B cell (primary cell): ENCODE data around the gene GRID2. TPM values are rescaled to one million over a fixed set of nuclear protein-coding genes. Genes with fewer than 3 reads are reported as not detected.
"Not testable (repeated sequence)": the region's sequence is repeated elsewhere in the genome, so short reads cannot be mapped to it uniquely, and the experiment has no call there.

ENCODE experiments used
- ATAC-seq: fragments of 200-7000 bp; cut with Tn5 transposase; one replicate; pipeline ENCODE4 v1.10.0; 2021; ENCODE audit warnings: low read depth, mild to moderate bottlenecking, moderate number of reproducible peaks, moderate library complexity
- CTCF ChIA-PET: fragments of 350-600 bp; sonication (Branson Sonifier 250); formaldehyde crosslinking; loops from one replicate; lab custom pipeline; 2021; ENCODE audit warnings: antibody characterized with exemption, inconsistent platforms; lab: Charles Lee
- POLR2A ChIA-PET: fragments of 350-600 bp; sonication (Branson Sonifier 250); formaldehyde crosslinking; loops from one replicate; lab custom pipeline; 2021; ENCODE audit warnings: antibody characterized with exemption; lab: Charles Lee
- DNase-seq: peaks from one replicate; pipeline ENCODE4 v3.0.0; 2013
- H2AFZ ChIP-seq: 2 replicates; pipeline ENCODE4 v1.6.1; 2012; ENCODE audit warnings: mild to moderate bottlenecking, low read depth, low read length; ENCODE audit not compliant: insufficient read depth, poor library complexity, severe bottlenecking
- H3K27ac ChIP-seq, 2 donors: 1 replicate in 1 of 2; 2 replicates in 1 of 2; pipeline ENCODE4 v1.5.1; 2012 to 2013; ENCODE audit warnings: low read length in 2 of 2, mild to moderate bottlenecking in 2 of 2, moderate library complexity in 1 of 2
- H3K27me3 ChIP-seq, 4 experiments: fragments of 200-600 bp in 1 of 4; sonication (generic) in 1 of 4; replicated peaks in 1 of 4; 1 replicate in 2 of 4; 2 replicates in 2 of 4; pipeline versions ENCODE4 v1.6.1 to v1.7.0; 2013 to 2016; ENCODE audit warnings: low read length in 3 of 4, mild to moderate bottlenecking in 2 of 4, mixed read lengths in 1 of 4, moderate library complexity in 1 of 4; ENCODE audit not compliant: insufficient read depth in 4 of 4, control insufficient read depth in 3 of 4; ENCODE audit errors: control extremely low read depth in 1 of 4
- H3K36me3 ChIP-seq, 2 experiments: replicated peaks in 1 of 2; 1 replicate in 1 of 2; 2 replicates in 1 of 2; pipeline versions ENCODE4 v1.6.1 to v1.7.1; 2013; ENCODE audit warnings: low read length in 1 of 2; ENCODE audit not compliant: insufficient read depth in 2 of 2, control insufficient read depth in 1 of 2; ENCODE audit errors: control extremely low read depth in 1 of 2, extremely low read depth in 1 of 2
- H3K4me1 ChIP-seq, 2 donors: fragments of 200-600 bp in 1 of 2; sonication (generic) in 1 of 2; 1 replicate in 1 of 2; 2 replicates in 1 of 2; pipeline versions ENCODE4 v1.5.1 to v1.6.1; 2013 to 2017; ENCODE audit warnings: low read length in 2 of 2; ENCODE audit not compliant: control insufficient read depth in 2 of 2, insufficient read depth in 2 of 2
- H3K4me2 ChIP-seq: replicated peaks from 2 replicates; pipeline ENCODE3; 2012; ENCODE audit warnings: mild to moderate bottlenecking, low read depth, low read length; ENCODE audit not compliant: poor library complexity, severe bottlenecking
- H3K4me3 ChIP-seq, 5 experiments: fragments of 200-600 bp in 1 of 5; sonication (generic) in 1 of 5; 1 replicate in 3 of 5; 2 replicates in 2 of 5; pipeline versions ENCODE4 v1.5.1 to v1.7.0; 2011 to 2016; ENCODE audit warnings: low read length in 4 of 5, mild to moderate bottlenecking in 4 of 5, low read depth in 2 of 5, control low read depth in 1 of 5, moderate library complexity in 1 of 5; ENCODE audit not compliant: insufficient read depth in 1 of 5; ENCODE audit errors: control extremely low read depth in 1 of 5, extremely low read depth in 1 of 5
- H3K79me2 ChIP-seq: fragments of 200-600 bp; sonication (generic); one replicate; pipeline ENCODE4 v1.6.0; 2016; ENCODE audit warnings: low read length; ENCODE audit not compliant: control insufficient read depth, insufficient read depth
- H3K9ac ChIP-seq: fragments of 200-600 bp; sonication (generic); 2 replicates; pipeline ENCODE4 v1.6.1; 2017; ENCODE audit warnings: mild to moderate bottlenecking, low read length, moderate library complexity
- H3K9me3 ChIP-seq, 3 donors: one replicate each; pipeline versions ENCODE4 v1.6.1 to v1.7.1; 2013; ENCODE audit warnings: low read length in 2 of 3; ENCODE audit not compliant: control insufficient read depth in 2 of 3, insufficient read depth in 1 of 3; ENCODE audit errors: control extremely low read depth in 1 of 3
- H4K20me1 ChIP-seq: 2 replicates; pipeline ENCODE4 v1.6.0; 2012; ENCODE audit warnings: mild to moderate bottlenecking, low read length; ENCODE audit not compliant: insufficient read depth, control insufficient read depth, poor library complexity, severe bottlenecking
- H3K27ac Mint-ChIP-seq: one replicate; pipeline ENCODE4 v1.8.0; 2021; ENCODE audit warnings: mixed read lengths
- H3K27me3 Mint-ChIP-seq: one replicate; pipeline ENCODE4 v1.8.0; 2021; ENCODE audit warnings: mixed read lengths
- H3K4me1 Mint-ChIP-seq: one replicate; pipeline ENCODE4 v1.8.0; 2021; ENCODE audit warnings: mixed read lengths
- H3K4me3 Mint-ChIP-seq: one replicate; pipeline ENCODE4 v1.8.0; 2021; ENCODE audit warnings: mixed read lengths
- H3K9me3 Mint-ChIP-seq: one replicate; pipeline ENCODE4 v1.8.0; 2022; ENCODE audit warnings: mixed read lengths; ENCODE audit not compliant: insufficient read depth
- CTCF ChIP-seq: fragments of 200-600 bp; IDR thresholded peaks from one replicate; pipeline ENCODE4 v1.8.0; 2022; ENCODE audit warnings: antibody characterized with exemption, mild to moderate bottlenecking
- EZH2 ChIP-seq: IDR thresholded peaks from 2 replicates; pipeline ENCODE4 v1.6.1; 2012; ENCODE audit warnings: borderline replicate concordance, low read depth, mild to moderate bottlenecking, moderate library complexity, low read length; ENCODE audit not compliant: insufficient read depth, poor library complexity, severe bottlenecking
- WGBS: methylation state at CpG from one replicate; pipeline ENCODE4 v1.1.5; 2013; ENCODE audit warnings: missing lambda C conversion rate; ENCODE audit not compliant: insufficient coverage; 5-methylcytosine and 5-hydroxymethylcytosine counted together
- intact Hi-C: fragments of 100-400 bp; cut with micrococcal nuclease; formaldehyde crosslinking; loops from one replicate; pipeline ENCODE4 v1.10.0; 2022
- polyA plus RNA-seq: library from polyadenylated mRNA; depleted of rRNA; stranded (reverse); fragments of >200 nt; gene quantifications from 2 replicates; pipeline ENCODE4 v1.2.3, GENCODE V29; 2012
- total RNA-seq, 2 donors: library from RNA; stranded (reverse); fragments of 120-200 nt in 1 of 2; gene quantifications; 1 replicate in 1 of 2; 2 replicates in 1 of 2; pipeline versions ENCODE4 v1.2.3 to v1.2.4, GENCODE V29; 2013 to 2022

GRID2 gene
- total and polyA plus RNA-seq, 2 donors (not counting 1 experiment from before 2014, with no cell fraction given): not detected

- H3K4me2 ChIP-seq: no peak overlapping the region
- no peak for ATAC-seq
- no peaks in the 10 kb centered on the region for H3K79me2 ChIP-seq
- no peak overlapping the region for H3K4me3 Mint-ChIP-seq
- no peaks in the 10 kb centered on the region for H3K27me3 Mint-ChIP-seq
- H3K4me3 ChIP-seq: no peak overlapping the region
- CTCF ChIA-PET: no interaction called here
- TF ChIP-seq CTCF: no peak
- TF ChIP-seq EZH2: no peak
- no peaks in the 10 kb centered on the region for H3K27me3 ChIP-seq
- no peak overlapping the region for H3K27ac Mint-ChIP-seq
- H3K9ac ChIP-seq: no peak overlapping the region
- H2AFZ ChIP-seq: no peak overlapping the region
- intact Hi-C loops: no loop called here
- no peaks in the 10 kb centered on the region for H3K36me3 ChIP-seq
- no peaks in the 10 kb centered on the region for H3K4me1 Mint-ChIP-seq
- H3K27ac ChIP-seq: no peak overlapping the region
- DNase-seq: no peak
- peaks cover 0 to 1% (median 0%) of the 10 kb centered on the region in 3 donors for H3K9me3 ChIP-seq
- no CpG with 5 or more reads among the region's 2 CpGs for WGBS
- no peaks in the 10 kb centered on the region for H3K9me3 Mint-ChIP-seq
- no peaks in the 10 kb centered on the region for H4K20me1 ChIP-seq
- H3K4me1 ChIP-seq: no peaks in the 10 kb centered on the region
- POLR2A ChIA-PET: no interaction called here
These were observed 986.1 kb downstream of the GRID2 start for GRCh38 chr4:93289831-93290230.

- ChIA-PET POLR2A (no interaction called here), CTCF (no interaction called here)
- ATAC-seq (no peak), DNase-seq (no peak)
- Mint-ChIP-seq H3K27ac (no peak overlapping the region), H3K4me1 (no peaks in the 10 kb centered on the region), H3K4me3 (no peak overlapping the region), H3K9me3 (no peaks in the 10 kb centered on the region), H3K27me3 (no peaks in the 10 kb centered on the region)
- Histone ChIP-seq H3K4me2 (no peak overlapping the region), H3K27ac (no peak overlapping the region), H2AFZ (no peak overlapping the region), H3K79me2 (no peaks in the 10 kb centered on the region), H3K36me3 (no peaks in the 10 kb centered on the region), H3K27me3 (no peaks in the 10 kb centered on the region), H3K4me1 (no peaks in the 10 kb centered on the region), H4K20me1 (no peaks in the 10 kb centered on the region), H3K4me3 (no peak overlapping the region), H3K9ac (no peak overlapping the region), H3K9me3 (no peaks in the 10 kb centered on the region)
- WGBS: 40% methylated on average over 1 of the region's 5 CpGs
- TF ChIP-seq EZH2 (no peak), CTCF (no peak)
- intact Hi-C loops: no loop called here
These were observed 995.4 kb downstream of the GRID2 start for GRCh38 chr4:93299118-93299517.

GRCh38 chr4:93300780-93301555 lies 997.2 kb downstream of the GRID2 start:
- H3K9me3 ChIP-seq, POLR2A ChIA-PET, H3K4me3 ChIP-seq, H3K36me3 ChIP-seq, H3K79me2 ChIP-seq, H3K9me3 Mint-ChIP-seq, H3K27me3 ChIP-seq, H3K27ac ChIP-seq, intact Hi-C loops, ATAC-seq, DNase-seq, H3K4me1 ChIP-seq, H3K4me3 Mint-ChIP-seq, H3K27me3 Mint-ChIP-seq, H3K4me2 ChIP-seq, H3K9ac ChIP-seq, H3K27ac Mint-ChIP-seq, H2AFZ ChIP-seq, H3K4me1 Mint-ChIP-seq, CTCF ChIA-PET, H4K20me1 ChIP-seq: not testable (repeated sequence)
- WGBS: no CpG with 5 or more reads among the region's 6 CpGs
